Common myeloid progenitor, CD34-positive (primary cell): Measurements from ENCODE around the gene RAB11FIP4.

ENCODE experiments used
- CTCF ChIA-PET: fragments of 350-600 bp; sonication (Branson Sonifier 250); formaldehyde crosslinking; loops from one replicate; lab custom pipeline; 2021; ENCODE audit warnings: antibody characterized with exemption; lab: Charles Lee
- POLR2A ChIA-PET: fragments of 350-600 bp; sonication (Branson Sonifier 250); formaldehyde crosslinking; loops from one replicate; lab custom pipeline; 2021; ENCODE audit warnings: antibody characterized with exemption; lab: Charles Lee
- DNase-seq, 3 donors: peaks; one replicate each; pipeline versions ENCODE4 v3.0.0 to v3.0.0-alpha.2; 2013
- H3K27ac ChIP-seq, 2 experiments: 1 replicate in 1 of 2; 2 replicates in 1 of 2; pipeline ENCODE4 v1.7.0; 2013; ENCODE audit warnings: inconsistent platforms in 2 of 2, low read length in 2 of 2, mild to moderate bottlenecking in 2 of 2, low read depth in 1 of 2, moderate library complexity in 1 of 2; ENCODE audit not compliant: severe bottlenecking in 2 of 2, insufficient read depth in 1 of 2, poor library complexity in 1 of 2
- H3K27me3 ChIP-seq, 5 experiments: replicated peaks in 2 of 5; 1 replicate in 3 of 5; 2 replicates in 2 of 5; pipeline versions ENCODE4 v1.6.1 to v1.7.0; 2013; ENCODE audit warnings: low read length in 4 of 5, mild to moderate bottlenecking in 2 of 5, moderate library complexity in 2 of 5, inconsistent platforms in 1 of 5; ENCODE audit not compliant: insufficient read depth in 5 of 5, control insufficient read depth in 4 of 5
- H3K36me3 ChIP-seq, 4 experiments: 1 replicate in 2 of 4; 2 replicates in 2 of 4; pipeline versions ENCODE4 v1.6.1 to v1.7.0; 2013; ENCODE audit warnings: low read length in 3 of 4, control low read depth in 1 of 4, mild to moderate bottlenecking in 1 of 4; ENCODE audit not compliant: control insufficient read depth in 4 of 4, insufficient read depth in 4 of 4
- H3K4me1 ChIP-seq, 4 experiments: 1 replicate in 3 of 4; 2 replicates in 1 of 4; pipeline versions ENCODE4 v1.6.1 to v1.7.1; 2013; ENCODE audit warnings: low read length in 3 of 4, mild to moderate bottlenecking in 3 of 4, control low read depth in 1 of 4, inconsistent platforms in 1 of 4, moderate library complexity in 1 of 4; ENCODE audit not compliant: control insufficient read depth in 4 of 4, insufficient read depth in 4 of 4; ENCODE audit errors: control extremely low read depth in 1 of 4
- H3K4me3 ChIP-seq, 7 experiments: 1 replicate in 4 of 7; 2 replicates in 3 of 7; pipeline versions ENCODE4 v1.5.1 to v1.7.0; 2013; ENCODE audit warnings: mild to moderate bottlenecking in 7 of 7, low read length in 6 of 7, moderate library complexity in 6 of 7, inconsistent platforms in 2 of 7, low read depth in 2 of 7, control low read depth in 1 of 7; ENCODE audit not compliant: insufficient read depth in 4 of 7, control insufficient read depth in 1 of 7; ENCODE audit errors: extremely low read depth in 1 of 7
- H3K9me3 ChIP-seq, 5 experiments: 1 replicate in 4 of 5; 2 replicates in 1 of 5; pipeline versions ENCODE4 v1.6.1 to v1.7.1; 2013; ENCODE audit warnings: low read length in 4 of 5, mild to moderate bottlenecking in 2 of 5, inconsistent platforms in 1 of 5, low read depth in 1 of 5, moderate library complexity in 1 of 5; ENCODE audit not compliant: control insufficient read depth in 4 of 5, insufficient read depth in 2 of 5; ENCODE audit errors: control extremely low read depth in 1 of 5
- WGBS: methylation state at CpG from one replicate; pipeline ENCODE4 v1.1.5; 2013; ENCODE audit not compliant: insufficient coverage; 5-methylcytosine and 5-hydroxymethylcytosine counted together

Gene RAB11FIP4

DNA sequence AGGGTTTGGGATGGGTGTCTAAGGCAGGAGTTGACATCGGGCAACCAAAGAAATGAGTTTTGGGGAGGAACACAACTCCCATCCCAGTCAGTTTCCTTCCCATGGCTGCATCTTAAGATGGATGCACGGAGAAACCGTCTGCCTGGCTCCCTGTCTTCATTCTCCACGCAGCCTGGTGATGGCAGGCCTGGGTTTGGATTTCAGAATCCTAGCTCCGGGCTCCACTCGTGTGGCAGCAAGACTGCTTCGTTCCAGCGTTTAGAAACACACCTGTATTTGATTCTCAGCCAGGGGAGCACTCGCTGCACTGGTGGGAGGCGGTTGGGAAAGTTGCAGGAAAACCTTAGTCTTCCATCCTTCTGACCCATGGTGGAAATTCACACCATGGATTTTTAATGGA lies 141.1 kb downstream of the RAB11FIP4 start:
- H3K36me3 ChIP-seq, result peaks cover 0 to 44% (median 0%) of the 10 kb centered on the region in 4 experiments
- no peak overlapping the region for H3K27ac ChIP-seq
- no peaks in the 10 kb centered on the region for H3K27me3 ChIP-seq
- WGBS, result 97% methylated on average over 10 of the region's 10 CpGs
- no peak for DNase-seq
- ChIA-PET POLR2A (no interaction called here), CTCF (interaction anchor here (1.8 to 4.4 kb wide), 3 partner anchors 11 to 310 kb away, joined by 8 to 53 read pairs (median 17); no protein-coding TSS in a partner anchor)
- no peak overlapping the region for H3K4me3 ChIP-seq
- peaks cover 9 to 38% (median 35%) of the 10 kb centered on the region in 4 experiments for H3K4me1 ChIP-seq
- H3K9me3 ChIP-seq, result no peaks in the 10 kb centered on the region

DNA sequence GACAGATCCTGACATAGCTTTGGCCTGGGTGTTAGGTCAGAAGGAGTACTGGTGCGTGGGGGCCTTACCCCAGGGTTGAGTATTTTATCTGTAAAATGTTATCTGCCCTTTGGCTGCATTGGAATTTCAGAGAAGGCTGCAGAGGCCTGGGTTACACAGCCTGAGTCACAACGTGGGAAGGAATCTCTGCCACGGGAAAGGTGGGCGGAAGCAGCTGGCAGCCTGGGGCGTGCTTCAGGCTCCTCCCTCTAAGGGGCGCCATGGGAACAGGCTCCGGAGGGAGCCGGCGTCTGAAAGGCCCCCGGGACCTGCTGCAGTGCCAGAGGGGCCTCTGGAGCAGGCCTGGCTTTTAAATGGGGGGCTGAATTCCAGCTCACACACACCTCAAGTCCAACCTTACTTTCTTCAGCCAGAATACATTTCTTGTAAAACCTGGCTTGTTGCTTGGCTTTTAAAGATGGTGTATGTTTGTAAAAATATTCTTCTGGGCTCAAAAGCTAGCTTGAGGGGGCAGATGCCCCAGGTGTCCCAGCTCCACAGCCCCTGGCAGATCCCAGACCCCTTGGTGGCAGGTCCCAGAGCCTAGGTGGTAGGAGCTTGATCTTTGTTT lies 142.2 kb downstream of the RAB11FIP4 start:
- WGBS, result 23% methylated on average over 10 of the region's 10 CpGs
- POLR2A ChIA-PET, result no interaction called here
- peaks cover 9 to 49% (median 45%) of the 10 kb centered on the region in 4 experiments for H3K4me1 ChIP-seq

DNA sequence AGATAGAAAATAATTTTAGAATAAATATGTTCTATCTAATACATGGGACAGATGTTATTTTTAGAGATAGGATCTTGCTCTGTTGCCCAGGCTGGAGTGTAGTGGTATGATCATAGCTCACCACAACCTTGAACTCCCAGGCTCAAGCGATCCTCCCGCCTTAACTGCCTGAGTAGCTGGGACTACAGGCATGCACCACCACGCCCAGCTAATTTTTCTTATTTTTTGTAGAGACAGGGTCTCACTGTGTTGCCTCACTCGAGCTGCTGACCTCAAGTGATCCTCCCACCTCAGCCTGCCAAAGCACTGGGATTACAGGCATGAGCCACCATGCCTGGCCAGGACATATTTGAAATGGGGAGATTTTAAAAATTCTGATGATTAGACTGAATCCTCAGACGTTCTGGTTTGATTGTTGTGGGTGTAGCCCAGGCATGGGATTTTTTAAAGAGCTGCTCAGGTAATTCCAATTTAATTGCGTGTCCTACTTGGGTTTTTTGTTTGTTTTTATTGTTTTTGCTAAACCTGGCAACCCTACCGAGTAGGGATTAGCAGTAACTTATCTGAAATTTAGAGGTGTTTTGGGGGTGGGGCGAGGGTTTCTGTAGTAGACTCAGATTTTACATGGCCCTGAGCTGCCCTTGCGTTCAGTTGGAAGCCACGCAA lies 142.9 kb downstream of the RAB11FIP4 start:
- Histone ChIP-seq H3K9me3 (no peaks in the 10 kb centered on the region), H3K27me3 (no peaks in the 10 kb centered on the region), H3K4me1 (peaks cover 9 to 49% (median 45%) of the 10 kb centered on the region in 4 experiments), H3K27ac (no peak overlapping the region), H3K4me3 (no peak overlapping the region), H3K36me3 (peaks cover 0 to 31% (median 0%) of the 10 kb centered on the region in 4 experiments)
- no peak for DNase-seq
- 90% methylated on average over 8 of the region's 10 CpGs for WGBS
- CTCF ChIA-PET, result interaction anchor here (0.6 to 4.4 kb wide), 14 partner anchors 10 to 355 kb away, joined by 3 to 53 read pairs (median 6); no protein-coding TSS in a partner anchor
- POLR2A ChIA-PET, result no interaction called here

More for the DNA sequence above, 142.2 kb downstream of the RAB11FIP4 start:
- Histone ChIP-seq H3K9me3 (no peaks in the 10 kb centered on the region), H3K27me3 (no peaks in the 10 kb centered on the region), H3K4me3 (no peak overlapping the region), H3K36me3 (peaks cover 0 to 38% (median 0%) of the 10 kb centered on the region in 4 experiments), H3K27ac (no peak overlapping the region)
- peak in 2 of 3 donors; percentile 47 to 61 for DNase-seq
- CTCF ChIA-PET, result interaction anchor here (0.8 to 4.4 kb wide), 8 partner anchors 9 to 309 kb away, joined by 3 to 53 read pairs (median 14); no protein-coding TSS in a partner anchor

DNA sequence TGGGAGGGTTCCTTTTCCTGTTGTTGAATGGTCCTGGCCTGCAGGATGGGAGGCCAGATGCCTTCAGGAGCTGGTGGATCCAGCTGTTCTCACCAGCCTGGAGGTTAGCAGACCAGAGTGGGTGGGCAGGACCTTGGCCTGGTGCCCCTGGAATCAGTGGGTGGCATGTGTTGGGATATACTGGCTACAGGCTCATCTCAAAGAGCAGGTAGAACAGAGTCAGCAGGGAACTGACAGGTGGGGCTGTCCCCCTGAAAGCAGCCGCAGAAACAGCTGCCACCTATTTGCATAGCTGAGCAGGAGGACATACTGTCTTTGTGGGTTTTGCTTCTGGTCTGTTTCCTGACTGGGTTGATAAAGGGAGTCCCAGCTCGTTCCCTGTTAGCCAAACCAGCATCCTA lies 144.1 kb downstream of the RAB11FIP4 start:
- ChIA-PET POLR2A (interaction anchor here (1.6 kb wide), 1 partner anchor 9 kb away, joined by 4 read pairs; no protein-coding TSS in a partner anchor), CTCF (interaction anchor here (0.6 to 4.4 kb wide), 11 partner anchors 10 to 311 kb away, joined by 3 to 53 read pairs (median 6); no protein-coding TSS in a partner anchor)
- Histone ChIP-seq H3K27ac (no peak overlapping the region), H3K36me3 (peaks cover 0 to 18% (median 0%) of the 10 kb centered on the region in 4 experiments), H3K4me1 (peaks cover 9 to 49% (median 45%) of the 10 kb centered on the region in 4 experiments), H3K4me3 (peak overlapping the region in 2 of 7 experiments; percentile 5 to 26), H3K9me3 (no peaks in the 10 kb centered on the region), H3K27me3 (no peaks in the 10 kb centered on the region)
- DNase-seq, result peak; percentile 78 to 98 (median 96)
- WGBS, result no CpG with 5 or more reads among the region's 2 CpGs

DNA sequence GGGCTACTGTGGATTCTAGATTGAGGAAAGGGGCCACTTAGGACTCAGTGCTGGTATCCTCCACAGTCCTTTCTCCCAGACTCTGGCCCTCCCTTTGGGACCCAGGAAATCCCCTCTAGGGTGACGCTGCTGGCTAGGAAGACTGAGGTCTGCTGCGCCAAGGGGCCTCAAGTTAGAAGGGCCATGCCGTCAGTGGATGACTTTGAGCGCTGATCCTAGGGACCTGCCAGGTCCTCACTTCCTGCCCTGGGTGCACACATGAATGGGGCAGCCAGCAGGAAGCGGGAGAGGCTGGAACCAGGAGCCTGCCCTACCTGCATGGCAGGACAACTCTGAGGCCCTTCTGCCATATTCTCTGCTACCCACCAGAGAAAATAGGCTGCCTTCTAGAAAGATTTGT lies 145.0 kb downstream of the RAB11FIP4 start:
- CTCF ChIA-PET, result interaction anchor here (2.2 to 4.4 kb wide), 2 partner anchors 15 to 306 kb away, joined by 7 to 53 read pairs; no protein-coding TSS in a partner anchor
- Histone ChIP-seq H3K9me3 (no peaks in the 10 kb centered on the region), H3K27ac (no peak overlapping the region), H3K36me3 (peaks cover 0 to 10% (median 0%) of the 10 kb centered on the region in 4 experiments), H3K4me1 (peaks cover 9 to 50% (median 45%) of the 10 kb centered on the region in 4 experiments), H3K27me3 (no peaks in the 10 kb centered on the region), H3K4me3 (no peak overlapping the region)
- 76% methylated on average over 4 of the region's 5 CpGs for WGBS
- DNase-seq, result peak in 1 of 3 donors; percentile 25
- POLR2A ChIA-PET, result interaction anchor here (1.6 kb wide), 1 partner anchor 8 kb away, joined by 4 read pairs; no protein-coding TSS in a partner anchor

DNA sequence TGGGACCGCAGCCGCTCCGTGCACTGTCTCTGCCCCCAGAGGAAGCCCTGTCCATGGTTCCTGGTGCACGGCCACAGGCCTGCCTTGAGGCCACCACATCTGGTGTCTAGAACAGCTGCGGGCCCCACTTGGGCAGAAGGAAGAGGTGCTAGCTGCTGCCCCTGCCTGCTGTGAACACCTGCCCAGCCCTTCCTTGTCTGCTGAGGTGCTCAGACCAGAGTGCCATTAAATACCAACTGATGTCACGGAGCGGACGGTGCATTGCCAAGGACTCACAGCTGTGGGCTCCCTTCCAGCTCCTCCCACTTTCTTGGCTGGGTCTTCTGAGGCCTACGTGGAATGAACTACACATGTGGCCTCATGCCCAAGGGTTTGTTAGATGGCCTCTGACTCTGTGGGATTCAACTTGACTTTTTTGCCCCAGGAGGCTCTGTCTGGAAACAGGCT lies 146.1 kb downstream of the RAB11FIP4 start:
- no peaks in the 10 kb centered on the region for H3K9me3 ChIP-seq
- peak in 2 of 3 donors; percentile 27 to 59 for DNase-seq
- peaks cover 9 to 56% (median 45%) of the 10 kb centered on the region in 4 experiments for H3K4me1 ChIP-seq
- H3K27me3 ChIP-seq, result no peaks in the 10 kb centered on the region
- ChIA-PET CTCF (interaction anchor here (1.2 to 1.7 kb wide), 5 partner anchors 10 to 304 kb away, joined by 3 to 6 read pairs (median 4); no protein-coding TSS in a partner anchor), POLR2A (no interaction called here)
- WGBS, result 63% methylated on average over 9 of the region's 9 CpGs
- H3K36me3 ChIP-seq, result no peaks in the 10 kb centered on the region
- no peak overlapping the region for H3K4me3 ChIP-seq
- H3K27ac ChIP-seq, result no peak overlapping the region
